HFF-Myc (cell line): ENCODE results near the gene BDH1.

ENCODE experiments used
- DNase-seq: peaks from one replicate; pipeline ENCODE4 v3.0.0-alpha.2; 2011; ENCODE audit warnings: low read depth; ENCODE audit errors: extremely low read depth
- H3K4me3 ChIP-seq: replicated peaks from 2 replicates; pipeline ENCODE4 v1.5.1; 2011; ENCODE audit warnings: low read depth, mild to moderate bottlenecking, control low read depth, low read length
- TF ChIP-seq, protein P1 (sequence below): IDR thresholded peaks from 2 replicates; pipeline ENCODE4 v1.5.1; 2012; ENCODE audit warnings: mild to moderate bottlenecking, low read depth, low read length, control low read depth; ENCODE audit errors: missing control alignments

Gene BDH1

DNA sequence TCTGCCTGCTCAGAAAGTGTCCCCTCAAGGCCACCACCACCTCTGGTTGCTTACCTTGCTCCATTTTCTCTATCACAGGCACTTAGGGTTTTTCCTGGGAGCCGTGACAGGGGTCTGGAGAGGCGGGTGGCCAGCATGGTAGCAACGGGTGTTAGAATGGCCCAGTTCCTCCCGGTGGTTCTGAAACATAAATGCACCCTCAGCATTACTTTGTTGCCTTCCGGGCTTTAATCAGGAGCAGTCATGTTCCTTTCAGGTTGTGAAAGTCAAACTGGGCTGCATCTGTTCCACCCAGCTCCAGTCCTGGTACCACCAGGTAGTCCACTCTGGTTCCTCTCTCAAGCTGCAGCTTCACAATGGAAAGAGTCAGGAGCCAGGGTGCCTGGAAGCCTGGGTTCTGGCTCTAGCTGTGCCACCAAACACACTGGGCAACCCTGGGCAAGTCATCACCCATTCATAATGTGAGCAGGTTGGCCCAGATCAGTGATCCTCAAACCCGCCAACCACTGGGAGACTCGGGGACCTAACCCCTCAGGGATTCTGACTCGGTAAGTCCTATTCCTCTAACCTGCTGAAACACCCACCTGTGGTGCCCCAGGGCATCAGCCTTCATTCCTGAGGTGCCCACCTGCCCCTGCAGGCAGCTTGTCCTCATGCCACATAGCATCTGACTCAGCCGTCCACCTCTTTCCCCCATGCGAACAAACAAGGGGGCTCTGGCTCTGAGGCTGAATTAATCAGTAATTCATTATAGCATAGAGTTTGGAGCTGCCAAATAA lies 9.3 kb downstream of the BDH1 start:
- no peak for DNase-seq
- no peak overlapping the region for H3K4me3 ChIP-seq
- TF ChIP-seq, protein P1, sequence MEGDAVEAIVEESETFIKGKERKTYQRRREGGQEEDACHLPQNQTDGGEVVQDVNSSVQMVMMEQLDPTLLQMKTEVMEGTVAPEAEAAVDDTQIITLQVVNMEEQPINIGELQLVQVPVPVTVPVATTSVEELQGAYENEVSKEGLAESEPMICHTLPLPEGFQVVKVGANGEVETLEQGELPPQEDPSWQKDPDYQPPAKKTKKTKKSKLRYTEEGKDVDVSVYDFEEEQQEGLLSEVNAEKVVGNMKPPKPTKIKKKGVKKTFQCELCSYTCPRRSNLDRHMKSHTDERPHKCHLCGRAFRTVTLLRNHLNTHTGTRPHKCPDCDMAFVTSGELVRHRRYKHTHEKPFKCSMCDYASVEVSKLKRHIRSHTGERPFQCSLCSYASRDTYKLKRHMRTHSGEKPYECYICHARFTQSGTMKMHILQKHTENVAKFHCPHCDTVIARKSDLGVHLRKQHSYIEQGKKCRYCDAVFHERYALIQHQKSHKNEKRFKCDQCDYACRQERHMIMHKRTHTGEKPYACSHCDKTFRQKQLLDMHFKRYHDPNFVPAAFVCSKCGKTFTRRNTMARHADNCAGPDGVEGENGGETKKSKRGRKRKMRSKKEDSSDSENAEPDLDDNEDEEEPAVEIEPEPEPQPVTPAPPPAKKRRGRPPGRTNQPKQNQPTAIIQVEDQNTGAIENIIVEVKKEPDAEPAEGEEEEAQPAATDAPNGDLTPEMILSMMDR, result no peak

DNA sequence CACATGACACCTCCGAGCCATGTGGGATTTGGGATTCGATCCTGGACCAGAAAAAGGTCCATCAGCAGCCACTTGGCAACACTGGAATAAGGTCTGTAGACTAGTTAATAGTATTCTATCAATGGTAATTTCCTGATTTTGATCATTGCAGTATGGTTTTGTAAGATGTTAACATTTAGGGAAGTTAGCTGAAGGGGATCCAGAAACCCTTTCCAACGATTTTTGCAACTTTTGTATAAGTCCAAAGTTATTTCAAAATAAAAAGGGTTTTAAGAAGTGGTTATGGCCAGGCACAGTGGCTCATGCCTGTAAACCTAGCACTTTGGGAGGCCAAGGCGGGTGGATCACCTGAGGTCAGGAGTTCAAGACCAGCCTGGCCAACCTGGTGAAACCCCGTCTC lies 10.2 kb downstream of the BDH1 start:
- TF ChIP-seq, protein P1, result no peak
- DNase-seq, result no peak
- no peak overlapping the region for H3K4me3 ChIP-seq

DNA sequence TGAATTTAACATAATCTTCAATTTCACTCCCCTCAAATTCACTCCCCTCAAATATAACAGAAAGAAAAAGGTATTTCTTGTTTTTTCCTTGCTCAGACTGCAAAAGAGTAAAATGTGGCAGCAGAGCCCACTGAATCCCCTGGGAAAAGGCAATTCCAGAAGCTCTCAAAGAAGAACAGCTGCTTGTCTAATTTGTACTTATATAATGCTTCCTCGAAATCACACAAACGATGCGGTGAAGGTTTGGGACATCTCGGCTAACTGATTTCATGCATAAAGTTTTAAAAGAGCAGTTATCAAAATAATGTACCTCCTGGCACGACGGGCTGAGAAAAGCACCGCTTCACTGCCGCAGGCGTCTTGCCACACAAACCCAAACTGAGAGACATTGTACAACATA lies 10.7 kb downstream of the BDH1 start:
- no peak overlapping the region for H3K4me3 ChIP-seq
- TF ChIP-seq, protein P1, result no peak
- DNase-seq, result no peak

DNA sequence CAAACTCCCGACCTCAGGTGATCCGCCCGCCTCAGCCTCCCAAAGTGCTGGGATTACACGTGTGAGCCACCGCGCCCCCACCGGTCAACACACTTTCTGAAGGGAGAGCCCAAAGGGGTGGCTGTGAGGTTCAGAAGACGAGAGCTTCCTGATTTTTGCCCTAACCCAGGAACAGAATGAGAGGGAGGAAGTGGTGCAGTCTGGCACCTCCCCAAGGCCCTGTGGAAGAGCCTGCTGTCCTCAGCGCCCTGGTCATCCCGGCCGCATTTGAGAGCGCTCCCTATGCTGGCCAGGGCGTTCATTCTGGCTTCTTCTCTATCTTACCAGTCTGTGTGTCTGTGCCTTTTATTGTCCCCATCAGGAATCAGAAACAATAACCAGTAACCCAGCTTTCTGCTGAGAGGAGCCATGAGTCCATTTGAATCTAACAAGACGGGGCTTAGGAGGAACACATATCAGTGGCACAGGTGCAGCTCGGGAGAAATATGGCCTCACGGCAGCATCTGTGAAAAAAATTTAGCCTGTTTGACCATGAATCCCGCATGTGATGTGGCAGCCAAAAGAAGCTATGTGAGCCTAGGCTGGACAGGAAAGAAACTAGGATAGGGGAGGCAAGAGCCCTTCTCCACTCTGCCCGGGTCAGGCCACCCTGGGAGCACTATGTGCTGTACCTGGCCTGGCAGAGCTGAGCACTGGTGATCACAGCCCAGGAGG lies 12.9 kb downstream of the BDH1 start:
- TF ChIP-seq, protein P1, result no peak
- DNase-seq, result no peak
- H3K4me3 ChIP-seq, result no peak overlapping the region

DNA sequence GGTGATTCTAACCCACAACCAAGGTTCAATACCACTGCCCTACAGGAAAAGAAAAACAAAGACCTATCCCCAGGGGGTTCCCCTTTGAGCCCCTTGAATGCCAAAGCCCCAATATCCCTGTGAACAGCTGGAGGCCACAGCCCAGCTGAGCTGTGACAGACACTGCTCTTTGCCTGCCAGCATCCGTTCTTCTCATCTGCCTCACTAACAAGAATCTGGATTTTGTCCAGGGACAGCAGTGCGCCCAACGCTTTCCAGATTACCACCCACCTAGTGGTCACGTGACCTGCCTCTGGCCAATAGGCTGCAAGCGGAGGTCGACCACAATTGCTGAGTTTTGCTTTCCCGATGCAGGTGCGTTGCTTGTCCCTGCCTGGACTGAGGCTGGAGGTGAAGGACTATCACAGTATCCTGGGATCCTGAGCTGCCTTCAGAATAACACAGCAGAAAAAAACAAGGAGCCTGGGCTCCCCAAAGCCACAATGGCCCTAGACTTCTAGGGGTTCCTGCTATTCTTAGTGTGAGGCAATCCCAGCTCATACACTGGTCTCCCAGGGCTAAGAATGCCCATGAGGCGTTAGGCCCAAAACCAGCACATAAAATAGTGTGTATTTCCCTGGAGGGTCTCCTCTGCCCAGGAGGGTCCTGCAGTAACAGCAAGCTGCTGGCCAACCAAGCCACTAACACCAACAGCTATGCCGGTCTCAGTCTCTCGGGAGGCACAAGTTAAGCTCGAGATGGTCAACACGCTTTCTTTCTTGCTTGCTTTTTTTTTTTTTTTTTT lies 13.8 kb downstream of the BDH1 start:
- TF ChIP-seq, protein P1, result no peak
- DNase-seq, result peak; percentile 46
- H3K4me3 ChIP-seq, result no peak overlapping the region

DNA sequence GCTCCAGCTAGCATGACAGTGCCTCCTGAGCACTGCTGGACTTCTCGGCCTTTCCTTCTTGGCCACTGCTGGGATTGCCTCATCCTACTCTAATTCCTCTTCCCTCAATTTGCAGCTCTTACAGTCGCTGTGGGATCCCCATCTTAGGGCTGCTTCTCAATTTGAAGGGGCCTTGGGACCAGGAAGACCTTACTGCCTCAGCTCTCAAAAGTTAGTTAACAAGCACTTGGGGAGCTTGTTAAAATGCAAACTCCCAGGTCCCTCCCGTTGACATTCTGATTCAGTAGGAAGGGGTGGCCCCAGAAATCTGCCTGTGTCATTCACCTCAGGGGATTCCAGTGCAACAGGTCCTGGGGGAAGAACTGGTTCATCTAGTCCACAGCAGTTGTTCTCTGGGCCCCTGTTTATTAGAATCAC lies 14.8 kb downstream of the BDH1 start:
- DNase-seq, result no peak
- TF ChIP-seq, protein P1, result no peak
- no peak overlapping the region for H3K4me3 ChIP-seq
